ENCODE results near the gene SLC2A13.

The SLC2A13 gene

GRCh38 chr12:40105515-40106201, at the start of gene SLC2A13:
Gene SLC2A13 (minus strand): TSS chr12:40106081. CDS start chr12:40105808, 273 bp downstream.
- peak; percentile 22 for DNase-seq

GRCh38 chr12:40154381-40154780, 48.5 kb upstream of the SLC2A13 start:
- no peak for DNase-seq

GRCh38 chr12:40153432-40153831, 47.6 kb upstream of the SLC2A13 start:
- no peak for DNase-seq

GRCh38 chr12:40152783-40153383, 47.0 kb upstream of the SLC2A13 start:
- DNase-seq = peak; percentile 22

- no peak for DNase-seq
Observed at GRCh38 chr12:40149673-40150260, 43.9 kb upstream of the SLC2A13 start.

DNA sequence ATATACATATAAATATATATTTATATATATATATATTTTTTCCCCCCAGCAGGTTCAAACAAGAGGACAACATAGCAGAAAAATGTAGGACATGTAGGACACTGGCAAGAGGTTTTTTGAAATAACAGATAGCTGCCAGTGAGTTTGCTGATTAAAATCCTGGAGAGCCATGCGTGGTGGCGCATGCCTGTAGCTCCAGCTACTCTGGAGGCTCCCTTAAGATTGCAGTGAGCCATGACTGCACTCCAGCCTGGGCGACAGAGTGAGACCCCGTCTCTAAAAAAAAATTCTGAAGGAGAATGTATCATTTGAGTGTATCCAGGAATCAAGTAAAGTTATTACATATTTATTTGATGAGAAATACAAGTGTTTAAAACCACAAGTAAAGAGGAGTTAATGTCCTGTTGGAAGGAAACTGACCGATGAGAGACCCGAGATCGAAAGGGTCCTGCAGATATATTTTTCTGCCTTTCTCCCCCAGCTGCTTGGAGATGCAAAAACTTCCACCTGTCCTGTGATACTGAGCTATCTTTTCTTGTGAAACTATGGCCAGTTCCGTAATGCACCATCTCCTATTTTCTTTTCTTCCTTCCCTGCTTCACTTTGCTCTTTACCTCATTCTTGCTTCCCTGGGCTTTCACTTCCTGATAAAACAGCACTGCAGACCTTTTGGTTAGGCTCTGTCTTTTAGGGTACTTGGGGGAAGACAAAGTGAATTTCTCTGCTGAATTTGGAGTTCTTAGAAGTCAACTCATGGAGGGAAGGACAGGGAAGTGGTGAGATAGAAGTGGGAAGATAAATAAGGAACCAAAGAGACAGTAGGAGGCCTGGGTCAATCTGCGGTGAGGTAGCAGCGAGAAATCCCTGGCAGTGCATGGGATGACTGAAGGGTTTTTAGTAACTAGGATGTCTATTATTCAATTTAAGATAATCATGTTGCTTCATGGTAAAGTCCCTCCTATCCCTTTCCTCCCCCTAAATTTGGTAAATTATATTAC, 41.2 kb upstream of the SLC2A13 start:
- no peak for DNase-seq

- DNase-seq = no peak
Observed at GRCh38 chr12:40145896-40146295, 40.0 kb upstream of the SLC2A13 start.

DNA sequence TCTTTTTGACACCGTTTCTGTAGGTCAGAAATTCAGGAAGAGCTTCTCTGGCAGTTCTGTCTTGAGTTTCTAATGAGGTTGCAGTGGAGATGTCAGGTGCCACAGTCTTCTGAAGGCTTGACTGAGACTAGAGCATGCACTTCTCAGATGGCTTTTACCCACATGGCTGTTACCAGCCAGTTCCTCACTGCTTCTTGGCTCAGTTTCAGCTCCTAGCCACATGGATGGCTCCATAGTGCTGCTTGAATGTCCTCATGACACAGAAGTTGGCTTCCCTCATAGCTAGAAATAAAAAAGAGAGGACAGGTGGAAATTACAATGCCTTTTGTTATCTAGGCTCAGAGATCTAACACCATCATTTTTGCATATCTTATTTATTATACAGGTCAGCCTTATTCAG, 38.1 kb upstream of the SLC2A13 start:
- no peak for DNase-seq

DNA sequence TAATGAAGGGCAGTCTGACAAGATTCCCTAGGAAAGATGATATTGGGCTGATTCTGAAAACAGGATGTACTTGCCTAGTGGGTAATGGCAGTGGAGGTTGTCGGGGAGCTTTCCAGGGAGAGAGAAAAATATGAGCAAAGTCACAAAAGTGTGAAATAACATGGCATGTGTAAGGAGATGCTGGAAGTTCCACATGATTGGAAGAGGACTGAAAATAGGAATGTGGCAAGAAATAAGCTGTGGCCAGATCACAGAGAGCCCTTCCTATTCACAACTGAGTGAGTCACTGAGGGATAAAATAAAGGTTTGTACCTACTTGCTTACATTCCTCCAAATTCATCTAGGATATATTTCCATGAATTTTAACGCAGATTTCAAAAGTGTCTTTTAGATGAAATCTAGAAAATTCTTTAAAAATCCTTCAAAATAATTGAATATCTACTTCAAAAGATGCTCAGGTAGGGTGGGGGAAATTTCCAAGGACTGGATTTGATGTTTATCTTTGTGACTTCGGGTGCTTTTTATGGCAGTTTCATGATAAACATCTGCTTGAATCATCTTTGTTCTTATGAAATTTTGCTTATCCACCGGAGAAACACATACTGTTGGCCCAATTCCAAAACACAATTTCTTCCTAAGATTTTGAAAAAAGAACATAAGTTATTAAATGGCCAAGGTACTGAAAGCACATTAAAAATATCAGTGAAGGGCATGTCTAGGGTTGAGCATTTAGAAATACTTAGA, 36.3 kb upstream of the SLC2A13 start:
- peak; percentile 41 for DNase-seq

DNA sequence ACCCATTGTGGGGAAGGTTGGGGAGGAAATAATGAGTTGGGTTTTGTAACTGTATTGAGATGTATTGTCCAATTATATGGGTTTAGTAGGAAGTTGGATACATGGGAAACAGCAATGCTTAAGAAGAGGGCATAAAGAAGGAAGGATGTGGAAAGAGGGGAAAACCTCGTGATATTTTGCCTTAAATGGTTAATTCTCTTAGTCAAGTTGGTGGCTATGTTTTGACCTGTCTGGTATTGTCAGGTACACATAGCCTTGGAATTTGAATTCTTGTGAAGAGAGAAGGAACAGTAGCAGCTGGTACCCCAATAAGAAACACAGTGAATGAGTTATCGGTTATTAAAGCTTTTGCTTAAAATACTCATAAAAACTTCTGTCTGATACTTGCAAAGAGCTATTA, 32.6 kb upstream of the SLC2A13 start:
- no peak for DNase-seq

GRCh38 chr12:40137252-40137651, 31.4 kb upstream of the SLC2A13 start:
- no peak for DNase-seq

GRCh38 chr12:40127408-40127807, 21.5 kb upstream of the SLC2A13 start:
- DNase-seq = no peak

- DNase-seq = no peak
Observed at GRCh38 chr12:40123496-40123895, 17.6 kb upstream of the SLC2A13 start.

DNA sequence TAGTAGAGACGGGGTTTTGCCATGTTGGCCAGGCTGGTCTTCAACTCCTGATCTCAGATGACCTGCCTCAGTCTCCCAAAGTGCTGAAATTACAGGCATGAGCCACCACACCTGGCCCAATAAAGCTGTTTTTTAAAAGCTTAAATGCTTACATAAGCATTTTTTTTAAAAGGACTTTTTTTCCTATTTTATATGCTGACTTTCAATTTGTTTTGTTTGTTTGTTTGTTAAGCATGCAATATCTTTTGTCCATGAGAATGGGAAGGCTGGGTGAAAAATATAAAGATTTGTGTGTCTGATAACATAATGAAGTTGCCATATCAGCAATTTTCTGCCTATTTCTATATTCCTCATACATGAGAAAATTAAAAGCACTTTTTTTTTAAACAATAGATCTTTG, 17.0 kb upstream of the SLC2A13 start:
- no peak for DNase-seq

- no peak for DNase-seq
Observed at GRCh38 chr12:40117818-40118217, 11.9 kb upstream of the SLC2A13 start.

GRCh38 chr12:40110586-40110985, 4.7 kb upstream of the SLC2A13 start:
- no peak for DNase-seq

DNA sequence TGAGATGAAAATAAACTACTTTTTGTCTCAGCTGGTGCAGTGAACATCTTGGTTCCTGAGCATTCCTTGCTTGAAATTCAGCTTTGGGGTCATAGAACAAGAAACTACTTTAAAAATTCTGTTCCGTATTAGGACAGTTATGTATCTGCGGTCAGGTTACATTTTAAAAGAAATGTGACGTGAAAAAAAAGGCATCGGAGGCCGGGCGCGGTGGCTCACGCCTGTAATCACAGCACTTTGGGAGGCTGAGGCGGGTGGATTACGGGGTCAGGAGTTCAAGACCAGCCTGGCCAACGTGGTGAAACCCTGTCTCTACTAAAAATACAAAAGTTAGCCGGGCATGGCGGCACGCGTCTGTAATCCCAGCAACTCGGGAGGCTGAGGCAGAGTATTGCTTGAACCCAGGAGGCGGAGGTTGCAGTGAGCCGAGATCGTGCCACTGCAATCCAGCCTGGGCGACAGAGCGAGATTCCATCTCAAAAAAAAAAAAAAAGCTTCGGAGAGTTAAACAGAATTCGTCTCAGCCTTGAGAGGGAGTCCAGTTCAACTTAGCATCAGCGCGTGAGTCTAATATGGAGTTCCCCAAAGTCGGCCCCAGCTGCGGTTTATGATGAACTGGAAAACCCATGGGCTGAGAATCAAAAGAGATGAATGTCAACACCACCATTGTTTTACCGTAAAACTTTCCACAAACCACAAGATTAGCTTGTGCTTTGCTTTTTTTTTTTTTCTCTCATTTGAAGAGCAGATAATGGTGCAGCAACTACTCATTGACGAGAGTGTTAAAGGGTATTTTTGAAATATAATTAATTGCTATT, 2.1 kb upstream of the SLC2A13 start:
- no peak for DNase-seq

DNA sequence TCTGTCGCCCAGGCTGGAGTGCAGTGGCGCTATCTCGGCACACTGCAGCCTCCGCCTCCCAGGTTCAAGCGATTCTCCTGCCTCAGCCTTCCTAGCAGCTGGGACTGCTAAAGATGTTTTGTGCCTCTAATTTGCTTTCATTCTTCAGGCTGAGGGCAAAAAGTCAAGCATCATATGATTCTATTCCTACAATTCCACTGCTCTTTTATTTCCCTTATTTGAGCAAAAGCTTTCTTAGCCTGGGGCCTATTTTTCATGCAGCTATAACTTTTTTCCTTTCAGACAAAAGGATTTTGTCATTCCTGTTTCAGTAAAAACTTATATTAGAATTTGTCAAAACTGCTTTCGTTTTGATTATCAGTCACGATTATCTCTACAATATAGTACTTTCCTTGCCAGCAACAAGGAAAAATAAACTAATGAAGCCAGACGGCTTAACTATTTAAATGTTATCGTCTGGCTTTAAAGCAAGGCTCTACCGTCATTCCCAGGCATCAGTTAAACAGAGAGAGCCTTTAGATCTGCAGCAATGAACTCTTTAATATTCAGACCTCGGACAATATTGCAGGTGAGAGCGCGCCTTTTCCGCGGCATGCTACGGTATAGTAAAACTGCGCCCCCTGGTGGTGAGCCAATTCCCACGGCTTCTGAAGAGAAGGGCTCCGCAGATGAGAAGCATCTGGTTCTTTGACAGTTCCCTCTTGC, 1.4 kb upstream of the SLC2A13 start:
- peak; percentile 81 for DNase-seq

DNA sequence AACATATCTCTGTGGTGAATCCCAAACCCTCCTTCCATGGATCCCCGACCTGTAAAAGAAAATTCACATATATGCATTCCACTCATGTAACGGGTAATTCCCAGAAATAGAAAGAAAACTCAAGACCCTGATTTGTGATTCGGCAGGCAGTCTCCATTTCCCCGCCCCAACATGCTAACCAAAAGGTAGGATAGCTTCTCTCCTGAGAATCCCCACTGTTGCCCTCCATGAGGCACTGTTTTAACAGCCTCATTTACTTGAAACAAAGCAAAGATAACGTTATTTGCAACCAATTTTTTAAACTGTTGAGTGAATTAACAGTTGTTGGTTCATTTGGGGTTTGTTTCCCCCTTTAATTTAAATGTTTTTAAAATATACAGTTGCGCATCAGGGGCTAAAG, 774 bp upstream of the SLC2A13 start:
- DNase-seq = no peak

DNA sequence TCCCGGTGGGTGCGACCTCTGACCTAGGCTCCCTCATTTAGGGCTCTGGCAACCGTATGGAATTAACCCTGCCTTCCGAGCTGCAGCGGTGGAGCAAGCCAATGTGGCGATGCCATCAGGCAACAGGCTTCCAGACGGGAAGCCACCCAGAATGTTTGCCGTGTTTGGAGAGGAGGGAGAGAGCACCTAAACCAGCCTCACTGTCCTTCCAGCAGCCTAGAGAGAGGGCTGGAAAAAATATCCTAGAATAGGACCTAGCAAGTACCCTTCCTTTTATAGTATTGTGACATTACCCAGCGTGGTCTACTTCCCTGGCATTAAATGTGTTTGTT, 287 bp upstream of the SLC2A13 start:
- no peak for DNase-seq

GRCh38 chr12:40105265-40105514, 691 bp downstream of the SLC2A13 start:
- DNase-seq = peak; percentile 15
